DMS53 (cell line): ENCODE data around the gene TPI1.

Experiments used
- DNase-seq: peaks from one replicate; lab custom pipeline; 2025; lab: John Stamatoyannopoulos, UW

TPI1 gene

GRCh38 chr12:6828781-6829535 lies 38.4 kb upstream of the TPI1 start:
- peak; percentile 76 for DNase-seq

GRCh38 chr12:6829536-6830220 lies 37.7 kb upstream of the TPI1 start:
- DNase-seq, result no peak

GRCh38 chr12:6830286-6830890 lies 36.9 kb upstream of the TPI1 start:
- no peak for DNase-seq

GRCh38 chr12:6830999-6831398 lies 36.3 kb upstream of the TPI1 start:
- no peak for DNase-seq

- DNase-seq, result no peak
Observed at GRCh38 chr12:6831450-6831995, 35.8 kb upstream of the TPI1 start.

- no peak for DNase-seq
Observed at GRCh38 chr12:6832125-6832524, 35.2 kb upstream of the TPI1 start.

- no peak for DNase-seq
Observed at GRCh38 chr12:6833189-6833890, 34.0 kb upstream of the TPI1 start.

GRCh38 chr12:6834254-6834653 lies 33.1 kb upstream of the TPI1 start:
- DNase-seq, result no peak

- DNase-seq, result no peak
Observed at GRCh38 chr12:6834873-6835272, 32.5 kb upstream of the TPI1 start.

GRCh38 chr12:6836851-6837250 lies 30.5 kb upstream of the TPI1 start:
- no peak for DNase-seq

- no peak for DNase-seq
Observed at GRCh38 chr12:6837370-6838060, 29.8 kb upstream of the TPI1 start.

- no peak for DNase-seq
Observed at GRCh38 chr12:6838854-6839253, 28.5 kb upstream of the TPI1 start.

GRCh38 chr12:6839482-6840201 lies 27.7 kb upstream of the TPI1 start:
- peak; percentile 92 for DNase-seq

GRCh38 chr12:6840330-6840729 lies 27.0 kb upstream of the TPI1 start:
- no peak for DNase-seq

GRCh38 chr12:6840761-6841515 lies 26.4 kb upstream of the TPI1 start, which contains the start of gene GNB3:
Gene GNB3, plus strand, starts transcription at chr12:6840925. Its CDS starts 363 bp downstream, at chr12:6841288.
- DNase-seq, result no peak

GRCh38 chr12:6842075-6842474 lies 25.3 kb upstream of the TPI1 start:
- no peak for DNase-seq

- peak; percentile 80 for DNase-seq
Observed at GRCh38 chr12:6843118-6843902, 24.0 kb upstream of the TPI1 start.

GRCh38 chr12:6845395-6845794 lies 21.9 kb upstream of the TPI1 start:
- DNase-seq, result no peak

GRCh38 chr12:6846316-6846869 lies 20.9 kb upstream of the TPI1 start:
- no peak for DNase-seq
